GM12878 (cell line): Measurements from ENCODE around the gene DPM1.

Experiments used
- TAF1 ChIP-seq: IDR thresholded peaks from 2 replicates; pipeline ENCODE4 v1.6.1; 2011; ENCODE audit warnings: mild to moderate bottlenecking, low read depth, low read length, borderline replicate concordance
- TF ChIP-seq, protein P1 (sequence below), 3 experiments: IDR thresholded peaks in 2 of 3; conservative IDR thresholded peaks in 1 of 3; 2 replicates each; pipeline ENCODE4 v1.5.1; 2011; ENCODE audit warnings: low read depth in 3 of 3, low read length in 3 of 3, mild to moderate bottlenecking in 3 of 3, control low read depth in 2 of 3, moderate library complexity in 2 of 3, inconsistent platforms in 1 of 3, mixed read lengths in 1 of 3; ENCODE audit not compliant: control insufficient read depth in 2 of 3, insufficient read depth in 1 of 3; ENCODE audit errors: extremely low read depth in 1 of 3
- TF ChIP-seq, protein P2 (sequence below): fragments of 450-650 bp; IDR thresholded peaks from 2 replicates; pipeline ENCODE4 v1.6.1; 2016; ENCODE audit warnings: mild to moderate bottlenecking

DNA sequence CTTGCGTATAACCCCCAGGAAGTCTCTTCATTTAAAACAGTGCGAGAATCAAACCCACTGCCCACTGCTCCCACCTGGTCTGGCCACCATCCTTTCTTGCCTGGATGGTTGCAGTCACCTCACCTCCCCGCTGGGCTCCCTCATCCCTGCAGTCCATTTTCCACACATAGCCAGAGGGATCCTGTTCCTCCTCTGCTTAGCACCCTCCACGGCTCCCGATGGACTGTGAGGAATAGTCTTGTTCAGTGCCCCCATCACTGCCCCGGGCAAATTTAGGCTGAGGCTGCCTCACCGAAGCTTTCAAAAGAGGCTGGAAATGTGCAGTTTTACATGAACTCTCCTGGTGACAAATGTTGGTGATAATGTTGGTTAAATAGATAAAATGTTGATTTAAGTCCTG is 46.9 kb upstream of the DPM1 start:
- TF ChIP-seq TAF1, result no peak
- TF ChIP-seq, protein P1, sequence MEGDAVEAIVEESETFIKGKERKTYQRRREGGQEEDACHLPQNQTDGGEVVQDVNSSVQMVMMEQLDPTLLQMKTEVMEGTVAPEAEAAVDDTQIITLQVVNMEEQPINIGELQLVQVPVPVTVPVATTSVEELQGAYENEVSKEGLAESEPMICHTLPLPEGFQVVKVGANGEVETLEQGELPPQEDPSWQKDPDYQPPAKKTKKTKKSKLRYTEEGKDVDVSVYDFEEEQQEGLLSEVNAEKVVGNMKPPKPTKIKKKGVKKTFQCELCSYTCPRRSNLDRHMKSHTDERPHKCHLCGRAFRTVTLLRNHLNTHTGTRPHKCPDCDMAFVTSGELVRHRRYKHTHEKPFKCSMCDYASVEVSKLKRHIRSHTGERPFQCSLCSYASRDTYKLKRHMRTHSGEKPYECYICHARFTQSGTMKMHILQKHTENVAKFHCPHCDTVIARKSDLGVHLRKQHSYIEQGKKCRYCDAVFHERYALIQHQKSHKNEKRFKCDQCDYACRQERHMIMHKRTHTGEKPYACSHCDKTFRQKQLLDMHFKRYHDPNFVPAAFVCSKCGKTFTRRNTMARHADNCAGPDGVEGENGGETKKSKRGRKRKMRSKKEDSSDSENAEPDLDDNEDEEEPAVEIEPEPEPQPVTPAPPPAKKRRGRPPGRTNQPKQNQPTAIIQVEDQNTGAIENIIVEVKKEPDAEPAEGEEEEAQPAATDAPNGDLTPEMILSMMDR (IDR thresholded peaks at IDR 0.05 in 2 of 3, conservative IDR thresholded peaks at IDR 0.05 in 1 of 3; ENCODE audit: control insufficient read depth in 2 of 3, extremely low read depth in 1 of 3, insufficient read depth in 1 of 3, low read depth in 3 of 3, low read length in 3 of 3), result no peak
- TF ChIP-seq, protein P2, sequence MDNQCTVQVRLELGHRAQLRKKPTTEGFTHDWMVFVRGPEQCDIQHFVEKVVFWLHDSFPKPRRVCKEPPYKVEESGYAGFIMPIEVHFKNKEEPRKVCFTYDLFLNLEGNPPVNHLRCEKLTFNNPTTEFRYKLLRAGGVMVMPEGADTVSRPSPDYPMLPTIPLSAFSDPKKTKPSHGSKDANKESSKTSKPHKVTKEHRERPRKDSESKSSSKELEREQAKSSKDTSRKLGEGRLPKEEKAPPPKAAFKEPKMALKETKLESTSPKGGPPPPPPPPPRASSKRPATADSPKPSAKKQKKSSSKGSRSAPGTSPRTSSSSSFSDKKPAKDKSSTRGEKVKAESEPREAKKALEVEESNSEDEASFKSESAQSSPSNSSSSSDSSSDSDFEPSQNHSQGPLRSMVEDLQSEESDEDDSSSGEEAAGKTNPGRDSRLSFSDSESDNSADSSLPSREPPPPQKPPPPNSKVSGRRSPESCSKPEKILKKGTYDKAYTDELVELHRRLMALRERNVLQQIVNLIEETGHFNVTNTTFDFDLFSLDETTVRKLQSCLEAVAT, result no peak
